ENCODE measurements around the gene DYRK1A. TPM values are rescaled to one million over a fixed set of nuclear protein-coding genes. Genes with fewer than 3 reads are reported as not detected.

DYRK1A gene
- total and polyA plus RNA-seq, 7 donors: 21.5 to 105 (median 79.9) TPM

DNA sequence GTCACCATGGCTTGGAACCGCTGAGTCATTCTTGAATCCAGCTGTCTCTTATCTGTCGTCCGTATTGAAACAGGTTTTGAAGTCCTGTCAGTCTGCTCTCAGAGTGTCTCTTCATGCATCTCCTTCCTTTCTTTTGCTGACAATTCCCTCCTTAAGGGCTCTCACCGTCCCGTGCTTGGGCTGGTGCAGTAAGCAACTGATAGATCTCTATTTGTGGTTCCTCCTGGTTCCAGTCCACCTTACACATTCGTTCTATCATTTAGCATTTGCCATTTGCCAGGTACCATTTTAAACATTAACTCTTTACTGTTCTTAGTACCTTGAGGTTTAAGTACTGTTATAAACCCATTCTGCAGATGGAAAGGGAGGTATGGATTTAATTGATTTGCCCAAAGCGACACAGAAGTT is 88.9 kb downstream of the DYRK1A start:
- H3K36me3 ChIP-seq (ENCODE audit: insufficient read depth in 1 of 2, low read depth in 1 of 2): no peaks in the 10 kb centered on the region
- peaks cover 91% of the 10 kb centered on the region for H3K4me1 ChIP-seq
- no peak for DNase-seq
- H3K27me3 ChIP-seq (ENCODE audit: insufficient read depth in 3 of 3, low read length in 2 of 3): no peaks in the 10 kb centered on the region
- peak overlapping the region; percentile 32 for H3K4me3 ChIP-seq
- peak overlapping the region; percentile 80 for H3K27ac ChIP-seq
- peak; percentile 44 to 53 (median 49) for ATAC-seq
- WGBS, 3 donors: 29 to 34% (median 33%) methylated on average over 7 of the region's 7 CpGs
- intact Hi-C loops (cut with DNase I): no loop called here
- TF ChIP-seq, protein P1, sequence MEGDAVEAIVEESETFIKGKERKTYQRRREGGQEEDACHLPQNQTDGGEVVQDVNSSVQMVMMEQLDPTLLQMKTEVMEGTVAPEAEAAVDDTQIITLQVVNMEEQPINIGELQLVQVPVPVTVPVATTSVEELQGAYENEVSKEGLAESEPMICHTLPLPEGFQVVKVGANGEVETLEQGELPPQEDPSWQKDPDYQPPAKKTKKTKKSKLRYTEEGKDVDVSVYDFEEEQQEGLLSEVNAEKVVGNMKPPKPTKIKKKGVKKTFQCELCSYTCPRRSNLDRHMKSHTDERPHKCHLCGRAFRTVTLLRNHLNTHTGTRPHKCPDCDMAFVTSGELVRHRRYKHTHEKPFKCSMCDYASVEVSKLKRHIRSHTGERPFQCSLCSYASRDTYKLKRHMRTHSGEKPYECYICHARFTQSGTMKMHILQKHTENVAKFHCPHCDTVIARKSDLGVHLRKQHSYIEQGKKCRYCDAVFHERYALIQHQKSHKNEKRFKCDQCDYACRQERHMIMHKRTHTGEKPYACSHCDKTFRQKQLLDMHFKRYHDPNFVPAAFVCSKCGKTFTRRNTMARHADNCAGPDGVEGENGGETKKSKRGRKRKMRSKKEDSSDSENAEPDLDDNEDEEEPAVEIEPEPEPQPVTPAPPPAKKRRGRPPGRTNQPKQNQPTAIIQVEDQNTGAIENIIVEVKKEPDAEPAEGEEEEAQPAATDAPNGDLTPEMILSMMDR (IDR thresholded peaks at IDR 0.05): no peak
- H3K9me3 ChIP-seq: no peaks in the 10 kb centered on the region

DNA sequence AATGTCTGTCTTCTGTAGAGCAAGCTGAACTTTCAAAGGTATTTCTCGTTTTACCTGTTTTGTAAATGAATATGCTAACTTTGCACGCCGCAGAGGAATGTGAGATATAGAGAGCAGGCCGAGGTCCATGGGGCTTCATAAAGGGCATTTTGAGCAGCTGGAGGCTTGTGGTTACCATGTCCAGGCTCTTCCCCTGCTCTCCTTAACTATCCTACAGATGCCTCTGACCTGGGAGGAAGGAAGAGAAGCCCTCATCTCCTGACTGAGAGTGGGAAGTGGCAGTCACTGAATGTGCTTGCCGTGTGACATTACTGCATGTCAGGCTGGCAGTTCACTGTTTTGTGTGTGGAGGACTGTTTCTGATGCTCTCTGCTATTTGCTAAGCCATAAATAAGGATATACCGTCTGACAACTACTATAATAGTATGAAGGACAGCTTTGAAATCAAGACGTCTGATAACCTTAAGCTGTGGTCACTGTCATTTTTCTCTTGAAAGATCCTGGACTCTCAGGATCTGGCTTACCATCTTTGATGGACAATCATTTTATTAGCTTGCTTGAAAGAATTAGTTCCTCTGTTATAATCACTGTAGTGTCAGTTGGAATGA is 92.2 kb downstream of the DYRK1A start:
- DNase-seq (no peak), ATAC-seq (peak in 3 of 4 donors; percentile 20 to 39 (median 22))
- Histone ChIP-seq H3K4me3 (peak overlapping the region; percentile 17), H3K9me3 (no peaks in the 10 kb centered on the region), H3K4me1 (peaks cover 93% of the 10 kb centered on the region), H3K36me3 (ENCODE audit: insufficient read depth in 1 of 2, low read depth in 1 of 2) (no peaks in the 10 kb centered on the region), H3K27me3 (ENCODE audit: insufficient read depth in 3 of 3, low read length in 2 of 3) (no peaks in the 10 kb centered on the region), H3K27ac (peak overlapping the region; percentile 80)
- TF ChIP-seq, protein P1 (IDR thresholded peaks at IDR 0.05): no peak
- intact Hi-C loops (cut with DNase I): no loop called here
- WGBS, 3 donors: 29 to 43% (median 31%) methylated on average over 7 of the region's 7 CpGs

DNA sequence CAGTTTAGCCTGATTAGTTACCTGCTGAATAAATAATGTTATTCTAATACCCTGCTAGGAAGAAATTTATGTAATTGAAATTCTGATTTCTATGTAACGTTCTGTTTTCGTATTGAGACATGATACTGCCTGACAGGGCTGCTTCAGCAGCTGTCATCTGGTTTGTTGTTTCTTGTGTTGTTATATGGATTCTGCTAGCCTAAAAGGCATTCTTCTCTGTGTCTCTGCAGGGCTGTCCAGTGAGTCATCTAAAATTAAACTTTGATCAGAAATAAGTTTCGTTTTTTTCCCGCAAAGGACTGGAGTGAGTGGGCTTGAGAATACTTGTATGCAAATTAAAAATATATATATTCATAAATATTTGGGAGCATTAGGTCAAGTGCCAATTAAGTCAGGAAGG is 93.0 kb downstream of the DYRK1A start:
- peak overlapping the region; percentile 17 for H3K4me3 ChIP-seq
- ATAC-seq (no peak), DNase-seq (no peak)
- intact Hi-C loops (cut with DNase I): no loop called here
- H3K36me3 ChIP-seq (ENCODE audit: insufficient read depth in 1 of 2, low read depth in 1 of 2): no peaks in the 10 kb centered on the region
- no peaks in the 10 kb centered on the region for H3K27me3 ChIP-seq (ENCODE audit: insufficient read depth in 3 of 3, low read length in 2 of 3)
- peaks cover 92% of the 10 kb centered on the region for H3K4me1 ChIP-seq
- 23 to 28% (median 25%) methylated on average over 4 of the region's 4 CpGs for WGBS, 3 donors
- TF ChIP-seq, protein P1 (IDR thresholded peaks at IDR 0.05): no peak
- H3K27ac ChIP-seq: peak overlapping the region; percentile 80
- no peaks in the 10 kb centered on the region for H3K9me3 ChIP-seq

DNA sequence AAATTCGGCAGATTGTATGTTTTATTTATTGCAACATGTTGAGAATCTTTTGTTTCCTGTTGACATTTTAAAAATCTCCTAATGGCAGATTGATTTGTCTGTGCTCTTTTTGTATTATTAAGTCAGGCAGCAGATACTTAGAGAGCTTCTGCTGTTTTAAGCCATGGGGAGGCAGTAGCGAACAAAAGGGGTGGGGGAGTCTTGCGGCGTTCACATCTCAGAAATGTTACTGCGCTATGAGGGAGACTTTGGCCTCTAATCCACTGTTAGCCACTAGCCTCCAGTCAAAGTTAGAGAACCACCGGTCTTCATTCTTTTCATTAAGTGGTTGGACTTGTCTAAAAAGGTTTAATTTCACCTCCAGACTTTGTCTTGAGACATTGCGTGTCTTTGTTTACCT is 93.6 kb downstream of the DYRK1A start:
- WGBS, 3 donors: 82 to 85% (median 83%) methylated on average over 7 of the region's 7 CpGs
- TF ChIP-seq, protein P1 (IDR thresholded peaks at IDR 0.05): no peak
- intact Hi-C loops (cut with DNase I): loop anchor here (10.0 kb wide), 2 partner anchors 205 to 275 kb away; no protein-coding TSS in a partner anchor

DNA sequence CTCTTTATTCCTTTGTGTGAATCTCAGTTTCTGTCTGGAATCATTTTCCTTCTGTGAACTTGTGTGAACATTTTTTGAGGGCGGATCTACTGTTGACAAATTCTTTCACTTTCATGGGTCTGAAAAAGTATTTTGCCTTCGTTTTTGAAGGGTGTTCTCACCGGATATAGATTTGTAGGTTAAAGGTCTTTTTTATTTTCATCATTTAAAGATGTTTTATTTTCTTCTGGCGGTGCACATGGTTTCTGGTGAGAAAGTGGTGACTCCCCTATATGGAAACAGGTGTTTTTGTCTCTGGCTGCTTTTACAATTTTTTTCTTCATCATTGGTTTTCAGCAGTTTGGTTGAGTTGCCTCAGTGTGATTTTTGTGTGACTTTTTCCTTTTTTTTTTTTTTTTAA is 94.9 kb downstream of the DYRK1A start:
- 22 to 35% (median 28%) methylated on average over 4 of the region's 4 CpGs for WGBS, 3 donors
- intact Hi-C loops (cut with DNase I): loop anchor here (10.0 kb wide), 2 partner anchors 207 to 277 kb away; no protein-coding TSS in a partner anchor

More for the DNA sequence above, 93.6 kb downstream of the DYRK1A start:
- peak overlapping the region; percentile 80 for H3K27ac ChIP-seq
- no peaks in the 10 kb centered on the region for H3K9me3 ChIP-seq
- ATAC-seq (no peak), DNase-seq (no peak)
- H3K27me3 ChIP-seq (ENCODE audit: insufficient read depth in 3 of 3, low read length in 2 of 3): no peaks in the 10 kb centered on the region
- peaks cover 90% of the 10 kb centered on the region for H3K4me1 ChIP-seq
- no peak overlapping the region for H3K4me3 ChIP-seq
- no peaks in the 10 kb centered on the region for H3K36me3 ChIP-seq (ENCODE audit: insufficient read depth in 1 of 2, low read depth in 1 of 2)

More for the DNA sequence above, 94.9 kb downstream of the DYRK1A start:
- H3K36me3 ChIP-seq (ENCODE audit: insufficient read depth in 1 of 2, low read depth in 1 of 2): no peaks in the 10 kb centered on the region
- no peak for ATAC-seq
- peak overlapping the region; percentile 16 for H3K4me3 ChIP-seq
- peak overlapping the region; percentile 61 for H3K27ac ChIP-seq
- DNase-seq: no peak
- H3K9me3 ChIP-seq: no peaks in the 10 kb centered on the region
- H3K27me3 ChIP-seq (ENCODE audit: insufficient read depth in 3 of 3, low read length in 2 of 3): no peaks in the 10 kb centered on the region
- peaks cover 80% of the 10 kb centered on the region for H3K4me1 ChIP-seq
- TF ChIP-seq, protein P1 (IDR thresholded peaks at IDR 0.05): no peak

Data from psoas muscle (tissue), 8 donors.